Liver (tissue), 3 donors: ENCODE results near the gene PLPP3.

Source experiments
- ATF3 ChIP-seq: IDR thresholded peaks from 2 replicates; pipeline ENCODE4 v1.6.1; 2016; ENCODE audit warnings: antibody characterized with exemption
- CTCF ChIP-seq: fragments of 150-350 bp; IDR thresholded peaks from 2 replicates; pipeline ENCODE4 v1.5.1; 2017; ENCODE audit warnings: improper control_type of control experiment, low read depth, low read length; ENCODE audit not compliant: missing input control
- EGR1 ChIP-seq, 2 donors: IDR thresholded peaks; 2 replicates each; pipeline ENCODE4 v1.6.1; 2016 to 2018; ENCODE audit warnings: antibody characterized with exemption in 2 of 2, low read depth in 2 of 2
- GABPA ChIP-seq, 2 donors: IDR thresholded peaks in 1 of 2; conservative IDR thresholded peaks in 1 of 2; 2 replicates each; pipeline ENCODE4 v1.6.1; 2016; ENCODE audit warnings: antibody characterized with exemption in 2 of 2, mild to moderate bottlenecking in 1 of 2, moderate library complexity in 1 of 2
- HNF4G ChIP-seq: IDR thresholded peaks from 2 replicates; pipeline ENCODE4 v1.6.1; 2016; ENCODE audit warnings: antibody characterized with exemption
- JUND ChIP-seq, 2 donors: IDR thresholded peaks; 2 replicates each; pipeline ENCODE4 v1.6.1; 2016; ENCODE audit warnings: antibody characterized with exemption in 2 of 2
- REST ChIP-seq: IDR thresholded peaks from 2 replicates; pipeline ENCODE4 v1.6.1; 2016; ENCODE audit warnings: antibody characterized with exemption, mild to moderate bottlenecking
- YY1 ChIP-seq: IDR thresholded peaks from 2 replicates; pipeline ENCODE4 v1.6.1; 2016; ENCODE audit warnings: antibody characterized with exemption, mild to moderate bottlenecking
- TF ChIP-seq, protein P1 (sequence below): IDR thresholded peaks from 2 replicates; pipeline ENCODE4 v1.6.1; 2016; ENCODE audit warnings: antibody characterized with exemption
- donor health status: healthy.
- donor health status: healthy.

DNA sequence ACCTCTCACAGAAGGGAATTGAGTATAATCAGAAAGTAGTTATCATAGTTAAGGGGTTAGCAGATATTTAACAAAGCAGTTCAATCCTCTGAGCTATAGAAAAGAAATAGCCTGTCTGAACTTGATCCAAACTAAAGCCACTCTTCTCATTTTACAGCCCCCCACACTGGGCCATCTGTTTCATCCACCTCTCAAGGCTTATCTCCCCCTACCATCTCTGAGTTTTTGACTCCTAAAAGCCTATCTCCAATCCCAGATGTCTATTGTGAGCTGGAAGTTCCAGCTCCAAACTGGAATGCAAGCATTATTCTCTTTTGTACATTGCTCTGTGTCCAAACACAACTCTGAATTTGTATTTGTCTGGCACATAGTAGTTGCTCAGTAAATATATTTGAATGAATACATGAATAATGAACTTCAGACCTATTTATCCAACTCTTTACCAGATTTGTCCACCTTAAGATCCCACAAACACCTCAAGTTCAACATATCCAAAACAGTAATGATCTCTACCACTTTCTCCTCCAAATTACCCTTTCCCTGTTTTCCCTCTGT lies 98.1 kb downstream of the PLPP3 start:
- TF ChIP-seq HNF4G (no peak), CTCF (no peak), REST (no peak), ATF3 (no peak), YY1 (no peak), GABPA (IDR thresholded peaks at IDR 0.05 in 1 of 2, conservative IDR thresholded peaks at IDR 0.05 in 1 of 2) (no peak), EGR1 (IDR thresholded peaks at IDR 0.05; ENCODE audit: low read depth in 2 of 2) (no peak), JUND (IDR thresholded peaks at IDR 0.05) (no peak)
- TF ChIP-seq, protein P1, sequence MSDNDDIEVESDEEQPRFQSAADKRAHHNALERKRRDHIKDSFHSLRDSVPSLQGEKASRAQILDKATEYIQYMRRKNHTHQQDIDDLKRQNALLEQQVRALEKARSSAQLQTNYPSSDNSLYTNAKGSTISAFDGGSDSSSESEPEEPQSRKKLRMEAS = no peak
